ENCODE measurements around the gene PRRT1B. TPM values are rescaled to one million over a fixed set of nuclear protein-coding genes. Genes with fewer than 3 reads are reported as not detected.

The PRRT1B gene
- polyA plus RNA-seq, 3 donors: not detected

- Mint-ChIP-seq H3K27me3 (ENCODE audit: low read depth in 3 of 3) (peaks cover 0 to 2% (median 0%) of the 10 kb centered on the region in 3 donors), H3K9me3 (no peaks in the 10 kb centered on the region), H3K4me1 (peaks cover 53% of the 10 kb centered on the region), H3K4me3 (peak overlapping the region in 1 of 2 donors; percentile 3), H3K36me3 (peaks cover 82 to 97% of the 10 kb centered on the region in 2 donors), H3K27ac (peak overlapping the region in 6 of 7 donors; percentile 43 to 93 (median 80))
- H3K9ac ChIP-seq (ENCODE audit: insufficient read depth, low read length, poor library complexity, severe bottlenecking): no peak overlapping the region
- H3K9me3 ChIP-seq (replicated peaks in 1 of 2; ENCODE audit: control insufficient read depth in 1 of 2, insufficient read depth in 1 of 2, low read length in 2 of 2): no peaks in the 10 kb centered on the region
- H3K36me3 ChIP-seq (replicated peaks in 1 of 2; ENCODE audit: control insufficient read depth in 1 of 2, insufficient read depth in 2 of 2, low read length in 2 of 2): peaks cover 79 to 91% of the 10 kb centered on the region in 2 donors
- intact Hi-C loops (cut with micrococcal nuclease): loop anchor here (2.0 to 5.0 kb wide), 2 partner anchors 147 to 150 kb away; partner anchors contain the start of gene RAPGEF1 (in 1 of the 2)
- H3K4me3 ChIP-seq (replicated peaks in 1 of 3; ENCODE audit: low read depth in 2 of 3, low read length in 3 of 3): no peak overlapping the region
- H3K27ac ChIP-seq (ENCODE audit: low read depth in 1 of 2, low read length in 2 of 2): peak overlapping the region in 1 of 2 donors; percentile 17
- no peak overlapping the region for H3K4me2 ChIP-seq (replicated peaks; ENCODE audit: extremely low read depth, low read length, poor library complexity, severe bottlenecking)
- peaks cover 4% of the 10 kb centered on the region for H3K79me2 ChIP-seq (ENCODE audit: insufficient read depth, low read length)
- no peaks in the 10 kb centered on the region for H3K27me3 ChIP-seq (ENCODE audit: control insufficient read depth in 2 of 2, insufficient read depth in 2 of 2, low read length in 2 of 2)
- TF ChIP-seq, protein P1, sequence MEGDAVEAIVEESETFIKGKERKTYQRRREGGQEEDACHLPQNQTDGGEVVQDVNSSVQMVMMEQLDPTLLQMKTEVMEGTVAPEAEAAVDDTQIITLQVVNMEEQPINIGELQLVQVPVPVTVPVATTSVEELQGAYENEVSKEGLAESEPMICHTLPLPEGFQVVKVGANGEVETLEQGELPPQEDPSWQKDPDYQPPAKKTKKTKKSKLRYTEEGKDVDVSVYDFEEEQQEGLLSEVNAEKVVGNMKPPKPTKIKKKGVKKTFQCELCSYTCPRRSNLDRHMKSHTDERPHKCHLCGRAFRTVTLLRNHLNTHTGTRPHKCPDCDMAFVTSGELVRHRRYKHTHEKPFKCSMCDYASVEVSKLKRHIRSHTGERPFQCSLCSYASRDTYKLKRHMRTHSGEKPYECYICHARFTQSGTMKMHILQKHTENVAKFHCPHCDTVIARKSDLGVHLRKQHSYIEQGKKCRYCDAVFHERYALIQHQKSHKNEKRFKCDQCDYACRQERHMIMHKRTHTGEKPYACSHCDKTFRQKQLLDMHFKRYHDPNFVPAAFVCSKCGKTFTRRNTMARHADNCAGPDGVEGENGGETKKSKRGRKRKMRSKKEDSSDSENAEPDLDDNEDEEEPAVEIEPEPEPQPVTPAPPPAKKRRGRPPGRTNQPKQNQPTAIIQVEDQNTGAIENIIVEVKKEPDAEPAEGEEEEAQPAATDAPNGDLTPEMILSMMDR (IDR thresholded peaks at IDR 0.05): no peak
- DNase-seq: no peak
- peaks cover 25% of the 10 kb centered on the region for H4K20me1 ChIP-seq (ENCODE audit: insufficient read depth, low read length)
- H3K4me1 ChIP-seq (ENCODE audit: control insufficient read depth in 1 of 2, insufficient read depth in 2 of 2, low read length in 2 of 2): peaks cover 42 to 52% of the 10 kb centered on the region in 2 donors
- no peak overlapping the region for H2AFZ ChIP-seq (ENCODE audit: insufficient read depth, low read depth, low read length, poor library complexity, severe bottlenecking)
- WGBS (ENCODE audit: insufficient coverage): no CpG with 5 or more reads among the region's 6 CpGs
These were observed 46.5 kb downstream of the PRRT1B start for GRCh38 chr9:131591845-131592208.

GRCh38 chr9:131593091-131593820, 47.9 kb downstream of the PRRT1B start:
- Histone ChIP-seq H3K27me3 (ENCODE audit: control insufficient read depth in 2 of 2, insufficient read depth in 2 of 2, low read length in 2 of 2) (no peaks in the 10 kb centered on the region), H3K9me3 (replicated peaks in 1 of 2; ENCODE audit: control insufficient read depth in 1 of 2, insufficient read depth in 1 of 2, low read length in 2 of 2) (no peaks in the 10 kb centered on the region), H3K4me1 (ENCODE audit: control insufficient read depth in 1 of 2, insufficient read depth in 2 of 2, low read length in 2 of 2) (peaks cover 57 to 65% of the 10 kb centered on the region in 2 donors), H3K79me2 (ENCODE audit: insufficient read depth, low read length) (peaks cover 6% of the 10 kb centered on the region), H3K36me3 (replicated peaks in 1 of 2; ENCODE audit: control insufficient read depth in 1 of 2, insufficient read depth in 2 of 2, low read length in 2 of 2) (peaks cover 70 to 88% of the 10 kb centered on the region in 2 donors), H3K4me3 (replicated peaks in 1 of 3; ENCODE audit: low read depth in 2 of 3, low read length in 3 of 3) (no peak overlapping the region), H3K9ac (ENCODE audit: insufficient read depth, low read length, poor library complexity, severe bottlenecking) (no peak overlapping the region), H2AFZ (ENCODE audit: insufficient read depth, low read depth, low read length, poor library complexity, severe bottlenecking) (no peak overlapping the region), H4K20me1 (ENCODE audit: insufficient read depth, low read length) (peaks cover 35% of the 10 kb centered on the region), H3K4me2 (replicated peaks; ENCODE audit: extremely low read depth, low read length, poor library complexity, severe bottlenecking) (no peak overlapping the region), H3K27ac (ENCODE audit: low read depth in 1 of 2, low read length in 2 of 2) (peak overlapping the region in 1 of 2 donors; percentile 9)
- intact Hi-C loops (cut with micrococcal nuclease): loop anchor here in 1 of 2 donors (5.0 kb wide), 1 partner anchor 149 kb away; the partner anchor contains the start of gene RAPGEF1
- DNase-seq: peak in 1 of 3 donors; percentile 55
- WGBS (ENCODE audit: insufficient coverage): 89% methylated on average over 5 of the region's 15 CpGs
- no peaks in the 10 kb centered on the region for H3K9me3 Mint-ChIP-seq
- H3K36me3 Mint-ChIP-seq: peaks cover 80 to 93% of the 10 kb centered on the region in 2 donors
- TF ChIP-seq, protein P1 (IDR thresholded peaks at IDR 0.05): no peak
- peaks cover 61% of the 10 kb centered on the region for H3K4me1 Mint-ChIP-seq
- H3K4me3 Mint-ChIP-seq: no peak overlapping the region
- H3K27me3 Mint-ChIP-seq (ENCODE audit: low read depth in 3 of 3): peaks cover 0 to 2% (median 0%) of the 10 kb centered on the region in 3 donors
- peak overlapping the region in 4 of 7 donors; percentile 53 to 69 (median 66) for H3K27ac Mint-ChIP-seq
